ENCODE results near the gene CRELD2. TPM values are rescaled to one million over a fixed set of nuclear protein-coding genes. Genes with fewer than 3 reads are reported as not detected.

CRELD2 gene
- total and polyA plus RNA-seq, 2 experiments from 2014 or later: 35.7 to 47.7 TPM

- H3K4me1 Mint-ChIP-seq: peaks cover 5% of the 10 kb centered on the region; the same call in 2 of the 3 replicates
- ATAC-seq: no peak
- Histone ChIP-seq H3K4me3 (no peak overlapping the region), H3K36me3 (ENCODE audit: insufficient read depth) (no peaks in the 10 kb centered on the region), H3F3A (replicated peaks; ENCODE audit: low read depth) (no peaks in the 10 kb centered on the region), H2AFZ (no peak overlapping the region), H3K79me2 (replicated peaks; ENCODE audit: insufficient read depth) (no peaks in the 10 kb centered on the region), H3K27ac (ENCODE audit: low read depth) (no peak overlapping the region), H3K27me3 (ENCODE audit: insufficient read depth) (peaks cover 9% of the 10 kb centered on the region), H3K9me2 (ENCODE audit: insufficient read depth) (no peaks in the 10 kb centered on the region), H4K20me1 (replicated peaks; ENCODE audit: insufficient read depth) (no peaks in the 10 kb centered on the region), H3K4me2 (no peak overlapping the region), H3K4me1 (ENCODE audit: insufficient read depth) (peaks cover 10% of the 10 kb centered on the region; the same call in 1 of the 2 replicates)
- DNase-seq (ENCODE audit: low spot score): no peak
- no peaks in the 10 kb centered on the region for H3K36me3 Mint-ChIP-seq (ENCODE audit: low read depth)
- peaks cover 15% of the 10 kb centered on the region for H3K27me3 Mint-ChIP-seq (ENCODE audit: insufficient read depth, low read depth, poor library complexity)
- no peak overlapping the region for H3K4me3 Mint-ChIP-seq
- H3K9me3 Mint-ChIP-seq: no peaks in the 10 kb centered on the region
- H3K27ac Mint-ChIP-seq: no peak overlapping the region
- TF ChIP-seq EZH2phosphoT487 (IDR thresholded peaks at IDR 0.05; ENCODE audit: unreplicated experiment) (no peak), EZH2 (IDR thresholded peaks at IDR 0.05; ENCODE audit: low read depth, unreplicated experiment) (no peak), REST (IDR thresholded peaks at IDR 0.05; ENCODE audit: unreplicated experiment) (no peak), ETS1 (IDR thresholded peaks at IDR 0.05) (no peak), STAT1 (IDR thresholded peaks at IDR 0.05; ENCODE audit: unreplicated experiment) (no peak), POLR2AphosphoS5 (IDR thresholded peaks at IDR 0.05; ENCODE audit: low read depth) (no peak), ZNF331 (CRISPR knock-in tag; IDR thresholded peaks at IDR 0.05; ENCODE audit: low read depth) (no peak), ZNF114 (CRISPR knock-in tag; IDR thresholded peaks at IDR 0.05) (no peak), ZNF462 (CRISPR knock-in tag; IDR thresholded peaks at IDR 0.05) (no peak), JUNB (IDR thresholded peaks at IDR 0.05; ENCODE audit: unreplicated experiment) (no peak), CTCF (conservative IDR thresholded peaks at IDR 0.05; ENCODE audit: low read depth in 2 of 2) (no peak), CREB1 (CRISPR knock-in tag; IDR thresholded peaks at IDR 0.05; ENCODE audit: low read depth) (no peak), NANOG (IDR thresholded peaks at IDR 0.05; ENCODE audit: borderline replicate concordance) (no peak)
Measured at GRCh38 chr22:49933236-49934159, 15.1 kb downstream of the CRELD2 start.

Measured in GM23338 (cell line).